Hepatocyte (in vitro differentiated cells): ENCODE results near the gene PNPLA5. TPM values are rescaled to one million over a fixed set of nuclear protein-coding genes. Genes with fewer than 3 reads are reported as not detected.

ENCODE experiments used
- DNase-seq: peaks from one replicate; pipeline ENCODE4 v3.0.0-alpha.2; 2016; ENCODE audit warnings: low spot score
- H2AFZ ChIP-seq: fragments of 200-600 bp; sonication (generic); 2 replicates; pipeline ENCODE4 v1.6.0; 2016; ENCODE audit warnings: antibody characterized with exemption, mild to moderate bottlenecking
- H3K27ac ChIP-seq: fragments of 200-600 bp; sonication (generic); 2 replicates; pipeline ENCODE4 v1.5.1; 2016; ENCODE audit warnings: mild to moderate bottlenecking
- H3K27me3 ChIP-seq: fragments of 200-600 bp; sonication (generic); 2 replicates; pipeline ENCODE4 v1.6.1; 2016
- H3K36me3 ChIP-seq: fragments of 200-600 bp; sonication (generic); replicated peaks from 2 replicates; pipeline ENCODE4 v1.5.1; 2016; ENCODE audit warnings: low read depth; ENCODE audit not compliant: insufficient read depth
- H3K4me1 ChIP-seq: fragments of 200-600 bp; sonication (generic); 2 replicates; pipeline ENCODE4 v1.5.1; 2016; ENCODE audit warnings: mild to moderate bottlenecking, moderate library complexity; ENCODE audit not compliant: insufficient read depth
- H3K4me2 ChIP-seq: fragments of 200-600 bp; sonication (generic); 2 replicates; pipeline ENCODE4 v1.6.0; 2016
- H3K4me3 ChIP-seq: fragments of 200-600 bp; sonication (generic); 2 replicates; pipeline ENCODE4 v1.5.1; 2016; ENCODE audit warnings: mild to moderate bottlenecking
- H3K79me2 ChIP-seq: fragments of 200-600 bp; sonication (generic); 2 replicates; pipeline ENCODE4 v1.6.0; 2017; ENCODE audit warnings: mild to moderate bottlenecking
- H3K9me2 ChIP-seq: fragments of 200-600 bp; sonication (generic); replicated peaks from 2 replicates; pipeline ENCODE4 v1.6.0; 2017; ENCODE audit warnings: mild to moderate bottlenecking; ENCODE audit not compliant: insufficient read depth
- H3K9me3 ChIP-seq: fragments of 200-600 bp; sonication (generic); 2 replicates; pipeline ENCODE4 v1.5.1; 2016; ENCODE audit warnings: low read depth, mild to moderate bottlenecking
- H4K20me1 ChIP-seq: fragments of 200-600 bp; sonication (generic); 2 replicates; pipeline ENCODE4 v1.6.0; 2016; ENCODE audit warnings: mild to moderate bottlenecking; ENCODE audit not compliant: insufficient read depth, poor library complexity, severe bottlenecking
- EZH2 ChIP-seq: fragments of 200-600 bp; sonication (generic); IDR thresholded peaks from 2 replicates; pipeline ENCODE4 v1.6.1; 2016; ENCODE audit warnings: antibody characterized with exemption, mild to moderate bottlenecking, borderline replicate concordance
- EZH2phosphoT487 ChIP-seq: fragments of 200-600 bp; sonication (generic); IDR thresholded peaks from one replicate; pipeline ENCODE4 v1.6.1; 2018; ENCODE audit warnings: antibody characterized with exemption, mild to moderate bottlenecking, low read depth, moderate library complexity; ENCODE audit not compliant: unreplicated experiment, severe bottlenecking
- WGBS: methylation state at CpG from one replicate; pipeline ENCODE4 v1.1.6; 2016; ENCODE audit warnings: low lambda C conversion rate; ENCODE audit errors: missing lambda C conversion rate; 5-methylcytosine and 5-hydroxymethylcytosine counted together
- polyA plus RNA-seq: library from polyadenylated mRNA; unstranded; fragments of >200 nt; fragmentation: Nextera tagmentation; extraction: Ambion mirVana; gene quantifications from 2 replicates; pipeline ENCODE4 v1.2.1, GENCODE V29; 2016
- total RNA-seq: library from RNA; depleted of rRNA; stranded (reverse); fragments of >200 nt; gene quantifications from 2 replicates; pipeline ENCODE4 v1.2.3, GENCODE V29; 2014
- TF ChIP-seq, protein P1 (sequence below): fragments of 200-600 bp; sonication (generic); IDR thresholded peaks from 2 replicates; pipeline ENCODE4 v1.5.1; 2016; ENCODE audit warnings: antibody characterized with exemption, mild to moderate bottlenecking; ENCODE audit not compliant: poor library complexity

The PNPLA5 gene
- total and polyA plus RNA-seq, 2 experiments from 2014 or later: 0.11 to 0.57 TPM

DNA sequence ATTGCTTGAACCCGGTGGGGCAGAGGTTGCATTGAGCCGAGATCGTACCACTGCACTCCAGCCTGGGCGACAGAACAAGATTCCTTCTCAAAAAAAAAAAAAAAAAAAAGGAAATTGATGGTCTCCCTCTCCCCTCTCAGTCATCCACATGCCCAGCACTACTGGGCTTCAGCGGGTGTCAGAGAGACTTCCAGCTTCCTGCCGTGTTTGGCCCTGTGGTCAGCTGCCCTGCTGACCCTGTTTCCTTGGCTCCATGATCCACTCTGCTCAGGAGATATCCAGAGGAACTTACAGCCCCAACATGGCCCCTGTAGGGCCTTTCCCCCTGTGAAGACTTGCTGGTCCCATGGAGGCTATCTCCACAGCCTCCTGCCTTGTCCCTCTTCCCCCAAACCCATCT lies 25.7 kb upstream of the PNPLA5 start:
- Histone ChIP-seq H3K4me3 (no peak overlapping the region), H3K4me1 (no peaks in the 10 kb centered on the region), H3K27me3 (no peaks in the 10 kb centered on the region), H3K9me2 (no peaks in the 10 kb centered on the region), H3K36me3 (no peaks in the 10 kb centered on the region), H3K27ac (no peak overlapping the region), H3K9me3 (no peaks in the 10 kb centered on the region), H3K79me2 (no peaks in the 10 kb centered on the region), H3K4me2 (no peak overlapping the region), H2AFZ (no peak overlapping the region), H4K20me1 (no peaks in the 10 kb centered on the region)
- DNase-seq: no peak
- no peak for TF ChIP-seq EZH2
- no peak for TF ChIP-seq EZH2phosphoT487
- TF ChIP-seq, protein P1, sequence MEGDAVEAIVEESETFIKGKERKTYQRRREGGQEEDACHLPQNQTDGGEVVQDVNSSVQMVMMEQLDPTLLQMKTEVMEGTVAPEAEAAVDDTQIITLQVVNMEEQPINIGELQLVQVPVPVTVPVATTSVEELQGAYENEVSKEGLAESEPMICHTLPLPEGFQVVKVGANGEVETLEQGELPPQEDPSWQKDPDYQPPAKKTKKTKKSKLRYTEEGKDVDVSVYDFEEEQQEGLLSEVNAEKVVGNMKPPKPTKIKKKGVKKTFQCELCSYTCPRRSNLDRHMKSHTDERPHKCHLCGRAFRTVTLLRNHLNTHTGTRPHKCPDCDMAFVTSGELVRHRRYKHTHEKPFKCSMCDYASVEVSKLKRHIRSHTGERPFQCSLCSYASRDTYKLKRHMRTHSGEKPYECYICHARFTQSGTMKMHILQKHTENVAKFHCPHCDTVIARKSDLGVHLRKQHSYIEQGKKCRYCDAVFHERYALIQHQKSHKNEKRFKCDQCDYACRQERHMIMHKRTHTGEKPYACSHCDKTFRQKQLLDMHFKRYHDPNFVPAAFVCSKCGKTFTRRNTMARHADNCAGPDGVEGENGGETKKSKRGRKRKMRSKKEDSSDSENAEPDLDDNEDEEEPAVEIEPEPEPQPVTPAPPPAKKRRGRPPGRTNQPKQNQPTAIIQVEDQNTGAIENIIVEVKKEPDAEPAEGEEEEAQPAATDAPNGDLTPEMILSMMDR: no peak
- WGBS: 88% methylated on average over 6 of the region's 6 CpGs

DNA sequence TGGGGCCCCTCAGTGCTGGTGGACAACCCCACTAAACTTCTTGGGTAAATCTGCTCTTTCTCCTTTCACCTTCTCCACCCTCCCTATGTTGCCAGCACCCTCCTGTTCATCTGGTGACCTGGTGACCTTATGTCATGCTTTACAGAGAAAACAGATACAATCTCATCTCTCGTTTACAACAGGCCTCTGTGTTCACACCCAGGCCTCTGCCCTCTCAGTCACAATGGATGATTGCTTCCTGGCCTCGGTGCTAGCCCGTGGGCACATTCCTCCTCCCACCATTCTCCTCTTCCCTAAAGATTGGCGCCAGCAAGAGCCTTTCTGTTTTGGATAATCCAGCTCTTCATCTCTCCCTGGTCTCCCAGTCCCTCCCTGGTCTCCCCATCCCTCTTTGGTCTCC lies 19.5 kb upstream of the PNPLA5 start:
- Histone ChIP-seq H3K79me2 (no peaks in the 10 kb centered on the region), H3K9me2 (no peaks in the 10 kb centered on the region), H3K36me3 (no peaks in the 10 kb centered on the region), H3K27ac (no peak overlapping the region), H3K4me2 (no peak overlapping the region), H2AFZ (no peak overlapping the region), H4K20me1 (no peaks in the 10 kb centered on the region), H3K27me3 (peaks cover 3% of the 10 kb centered on the region), H3K4me3 (no peak overlapping the region), H3K9me3 (no peaks in the 10 kb centered on the region), H3K4me1 (no peaks in the 10 kb centered on the region)
- TF ChIP-seq EZH2 (no peak), EZH2phosphoT487 (no peak)
- TF ChIP-seq, protein P1: no peak
- no peak for DNase-seq
- 13% methylated on average over 4 of the region's 4 CpGs for WGBS

GRCh38 chr22:43910178-43910695 lies 18.4 kb upstream of the PNPLA5 start:
- H3K27me3 ChIP-seq: peaks cover 3% of the 10 kb centered on the region
- no peak overlapping the region for H2AFZ ChIP-seq
- H4K20me1 ChIP-seq: no peaks in the 10 kb centered on the region
- H3K4me3 ChIP-seq: no peak overlapping the region
- no peak overlapping the region for H3K27ac ChIP-seq
- H3K9me2 ChIP-seq: no peaks in the 10 kb centered on the region
- no peak for DNase-seq
- TF ChIP-seq EZH2 (no peak), EZH2phosphoT487 (no peak)
- TF ChIP-seq, protein P1: no peak
- 63% methylated on average over 6 of the region's 6 CpGs for WGBS
- H3K36me3 ChIP-seq: no peaks in the 10 kb centered on the region
- H3K4me1 ChIP-seq: no peaks in the 10 kb centered on the region
- H3K4me2 ChIP-seq: no peak overlapping the region
- no peaks in the 10 kb centered on the region for H3K9me3 ChIP-seq
- no peaks in the 10 kb centered on the region for H3K79me2 ChIP-seq
